K562 (cell line): Measurements from ENCODE around the gene SUB1. TPM values are rescaled to one million over a fixed set of nuclear protein-coding genes. Genes with fewer than 3 reads are reported as not detected.

Source experiments
- ATAC-seq: fragments of 200-7000 bp; cut with Tn5 transposase; 3 replicates; pipeline ENCODE4 v1.9.1; 2020; ENCODE audit warnings: moderate library complexity
- BruUV-seq: library from RNA; stranded (reverse); fragments of 400-500 nt; replicated peaks from 2 replicates; lab custom pipeline; 2021; lab: Mats Ljungman, UMichigan
- CTCF ChIA-PET: fragments of 300-600 bp; formaldehyde crosslinking; extraction: SDS; loops from one replicate; lab custom pipeline; 2021; ENCODE audit warnings: low intra/inter-chr PET ratio; lab: Yijun Ruan, JAX
- POLR2A ChIA-PET: fragments of 300-600, 350-650 bp; sonication (Branson Sonifier 250); formaldehyde crosslinking; extraction: SDS; loops from one replicate; lab custom pipeline; 2021; ENCODE audit warnings: antibody characterized with exemption, inconsistent platforms; lab: Yijun Ruan, JAX
- DNase-seq, 4 experiments: peaks; one replicate each; pipeline versions ENCODE4 v3.0.0 to v3.0.0-alpha.2; 2011 to 2018; ENCODE audit warnings: low spot score in 3 of 4, mixed read lengths in 3 of 4; ENCODE audit errors: extremely low read depth in 1 of 4
- FAIRE-seq: peaks from 2 replicates; lab custom pipeline; 2011; peaks lifted over from hg19 to GRCh38; lab: Jason Lieb, UNC
- H2AFZ ChIP-seq: 2 replicates; pipeline ENCODE4 v1.6.0; 2011; ENCODE audit warnings: low read depth, low read length, control low read depth, inconsistent platforms
- H3K27ac ChIP-seq: fragments of 200-600 bp; 3 replicates; pipeline ENCODE4 v1.8.0; 2011; ENCODE audit warnings: low read depth, mild to moderate bottlenecking, control low read depth, inconsistent platforms, low read length, moderate library complexity, mixed read lengths; ENCODE audit errors: extremely low read depth
- H3K27me3 ChIP-seq, 2 experiments: fragments of 300-600 bp in 1 of 2; 2 replicates in 1 of 2; 3 replicates in 1 of 2; pipeline versions ENCODE4 v1.6.0 to v1.8.0; 2011; ENCODE audit warnings: inconsistent platforms in 2 of 2, low read length in 2 of 2, mild to moderate bottlenecking in 1 of 2, mixed read lengths in 1 of 2, moderate library complexity in 1 of 2; ENCODE audit not compliant: control insufficient read depth in 2 of 2, insufficient read depth in 2 of 2
- H3K36me3 ChIP-seq: fragments of 300-600 bp; 3 replicates; pipeline ENCODE4 v1.8.0; 2011; ENCODE audit warnings: mild to moderate bottlenecking, low read length, inconsistent platforms; ENCODE audit not compliant: control insufficient read depth, insufficient read depth
- H3K4me1 ChIP-seq, 2 experiments: fragments of 200-600 bp in 1 of 2; replicated peaks in 1 of 2; 2 replicates in 1 of 2; 3 replicates in 1 of 2; pipeline versions ENCODE4 v1.5.1 to v1.8.0; 2011; ENCODE audit warnings: inconsistent platforms in 2 of 2, low read length in 2 of 2, mild to moderate bottlenecking in 1 of 2, mixed read lengths in 1 of 2, moderate library complexity in 1 of 2; ENCODE audit not compliant: control insufficient read depth in 2 of 2, insufficient read depth in 2 of 2
- H3K4me2 ChIP-seq: 2 replicates; pipeline ENCODE4 v1.6.1; 2011; ENCODE audit warnings: low read length, control low read depth, inconsistent platforms, mixed read lengths; ENCODE audit not compliant: insufficient read depth
- H3K4me3 ChIP-seq: fragments of 200-600 bp; sonication (generic), shearing (Covaris generic); 2 replicates; pipeline ENCODE4 v1.5.1; 2016; ENCODE audit warnings: control low read depth, inconsistent platforms
- H3K79me2 ChIP-seq: fragments of 200-600 bp; 3 replicates; pipeline ENCODE4 v1.8.0; 2011; ENCODE audit warnings: low read length, inconsistent platforms; ENCODE audit not compliant: control insufficient read depth, insufficient read depth
- H3K9ac ChIP-seq, 2 experiments: 2 replicates each; pipeline versions ENCODE4 v1.6.0 to v1.6.1; 2011; ENCODE audit warnings: low read depth in 2 of 2, low read length in 2 of 2, control low read depth in 1 of 2, inconsistent platforms in 1 of 2, mild to moderate bottlenecking in 1 of 2, mixed read lengths in 1 of 2; ENCODE audit not compliant: insufficient read depth in 1 of 2
- H3K9me1 ChIP-seq: one replicate; pipeline ENCODE4 v1.6.0; 2011; ENCODE audit warnings: inconsistent platforms, mild to moderate bottlenecking, low read length, moderate library complexity; ENCODE audit not compliant: control insufficient read depth, insufficient read depth
- H3K9me3 ChIP-seq: replicated peaks from 2 replicates; pipeline ENCODE4 v1.5.1; 2011; ENCODE audit warnings: low read depth, low read length, inconsistent platforms; ENCODE audit not compliant: control insufficient read depth, insufficient read depth
- H4K20me1 ChIP-seq: replicated peaks from 2 replicates; pipeline ENCODE4 v1.6.1; 2011; ENCODE audit warnings: low read length, inconsistent platforms, mixed read lengths; ENCODE audit not compliant: control insufficient read depth, insufficient read depth
- HDAC3 ChIP-seq: fragments of 450-650 bp; IDR thresholded peaks from 2 replicates; pipeline ENCODE4 v1.6.1; 2018; ENCODE audit warnings: borderline replicate concordance, mild to moderate bottlenecking, moderate library complexity; ENCODE audit not compliant: partially characterized antibody
- HIVEP1 ChIP-seq: fragments of 250-450 bp; sonication (Bioruptor Pico); IDR thresholded peaks from 2 replicates; pipeline ENCODE4 v1.4.0; 2020; ENCODE audit warnings: mild to moderate bottlenecking
- NBN ChIP-seq: fragments of 450-650 bp; IDR thresholded peaks from 2 replicates; pipeline ENCODE4 v1.6.1; 2016; ENCODE audit warnings: low read depth, mild to moderate bottlenecking
- NFRKB ChIP-seq: fragments of 450-650 bp; IDR thresholded peaks from 2 replicates; pipeline ENCODE4 v1.6.1; 2016; ENCODE audit warnings: low read depth
- PRMT5 ChIP-seq: sonication (generic); formaldehyde crosslinking; IDR thresholded peaks from 2 replicates; pipeline ENCODE4 v1.5.0; 2020; ENCODE audit warnings: missing genetic modification reagents
- WGBS: fragments of 100-300 bp; shearing (Covaris generic); methylation state at CpG from one replicate; pipeline ENCODE4 v1.1.6; 2016; ENCODE audit warnings: low coverage, mixed read lengths; ENCODE audit not compliant: insufficient coverage; ENCODE audit errors: missing lambda C conversion rate; 5-methylcytosine and 5-hydroxymethylcytosine counted together
- in situ Hi-C: fragments of 300-500 bp; cut with MboI; formaldehyde crosslinking; loops from 4 replicates; pipeline ENCODE4 v1.15.0; 2018; ENCODE audit warnings: inconsistent platforms, mixed read lengths
- intact Hi-C: fragments of 100-400 bp; cut with micrococcal nuclease; formaldehyde crosslinking; loops from 2 replicates; pipeline ENCODE4 v1.14.2; 2022
- polyA plus RNA-seq, 8 experiments: library from polyadenylated mRNA; depleted of rRNA in 4 of 8; stranded (reverse) in 5 of 8; unstranded in 3 of 8; fragments of >200 nt; fragmentation: Nextera tagmentation in 2 of 8; fragmentation: Illumina TruSeq in 1 of 8; extraction: Ambion mirVana in 2 of 8; extraction: Trizol in 1 of 8; gene quantifications; 2 replicates each; pipeline versions ENCODE4 v1.2.1 to v1.2.3, GENCODE V29; 2011 to 2014; ENCODE audit warnings: inconsistent platforms in 1 of 8, missing spikeins in 1 of 8
- total RNA-seq, 7 experiments: library from RNA; depleted of rRNA in 6 of 7; stranded (reverse); fragments of >200 nt in 6 of 7; fragmentation: Illumina TruSeq in 2 of 7; extraction: Trizol in 2 of 7; gene quantifications; 2 replicates each; pipeline versions ENCODE4 v1.2.1 to v1.2.3, GENCODE V29; 2011 to 2021; ENCODE audit warnings: low replicate concordance in 1 of 7

Gene SUB1
- total and polyA plus RNA-seq, 9 of the 15 experiments (the other 6 are each of a cell fraction or from before 2014, with no cell fraction given): 336 to 1,031 (median 700) TPM

GRCh38 chr5:32566319-32567111 is 18.8 kb upstream of the SUB1 start:
- Histone ChIP-seq H3K36me3 (no peaks in the 10 kb centered on the region), H3K79me2 (no peaks in the 10 kb centered on the region), H3K4me2 (no peak overlapping the region), H3K9me1 (no peaks in the 10 kb centered on the region), H3K27me3 (0 out of 5 replicates have a peak, but pooled peaks cover 0 to under 1% of the 10 kb centered on the region in 2 experiments), H3K9ac (no peak overlapping the region), H4K20me1 (no peaks in the 10 kb centered on the region), H3K4me3 (no peak overlapping the region), H3K27ac (no peak overlapping the region), H2AFZ (no peak overlapping the region), H3K9me3 (no peaks in the 10 kb centered on the region), H3K4me1 (no peaks in the 10 kb centered on the region; a peak in 1 of 5 replicates)
- in situ Hi-C loops (no loop called here), intact Hi-C loops (no loop called here)
- ATAC-seq (no peak), DNase-seq (peak in 1 of 4 experiments; percentile 1), FAIRE-seq (no peak)
- TF ChIP-seq NBN: no peak
- no peak for TF ChIP-seq HDAC3
- no peak for TF ChIP-seq HIVEP1 (CRISPR knock-in tag)
- no TSS peak for BruUV-seq
- POLR2A ChIA-PET: no interaction called here
- WGBS: 15% methylated on average over 3 of the region's 3 CpGs
- CTCF ChIA-PET: no interaction called here

- in situ Hi-C loops: no loop called here
- WGBS: 0% methylated on average over 1 of the region's 1 CpG
- Histone ChIP-seq H2AFZ (no peak overlapping the region), H3K79me2 (no peaks in the 10 kb centered on the region), H3K9me1 (no peaks in the 10 kb centered on the region)
- POLR2A ChIA-PET: interaction anchor here (1.2 kb wide), 1 partner anchor 12 kb away, joined by 4 read pairs; no protein-coding TSS in a partner anchor
- no peak for FAIRE-seq
- no peak for TF ChIP-seq PRMT5 (CRISPR knock-in tag)
- no peak for TF ChIP-seq NFRKB
- TF ChIP-seq, all 486 proteins: peak for 0
- Histone ChIP-seq H3K36me3 (no peaks in the 10 kb centered on the region), H3K27me3 (peaks cover 12 to 15% of the 10 kb centered on the region in 2 experiments; a peak in 3 of 5 replicates), H3K4me1 (no peaks in the 10 kb centered on the region; a peak in 1 of 5 replicates), H4K20me1 (no peaks in the 10 kb centered on the region), H3K4me2 (no peak overlapping the region), H3K4me3 (no peak overlapping the region), H3K9ac (no peak overlapping the region), H3K9me3 (no peaks in the 10 kb centered on the region), H3K27ac (no peak overlapping the region)
- no TSS peak for BruUV-seq
- intact Hi-C loops: no loop called here
- no peak for DNase-seq
- no peak for ATAC-seq
- CTCF ChIA-PET: no interaction called here
Observed at GRCh38 chr5:32571128-32571527, 14.2 kb upstream of the SUB1 start.
